Naive thymus-derived CD8-positive, alpha-beta T cell (primary cell): ENCODE measurements around the gene MTMR8. TPM values are rescaled to one million over a fixed set of nuclear protein-coding genes. Genes with fewer than 3 reads are reported as not detected.

Source experiments
- ATAC-seq, 2 donors: fragments of 150-1000 bp; cut with Tn5 transposase in 1 of 2; sonication (Bioruptor Pico), chemical (Tn5 transposase) in 1 of 2; 1 replicate in 1 of 2; 2 replicates in 1 of 2; pipeline ENCODE4 v1.10.0; 2021; ENCODE audit warnings: mild to moderate bottlenecking in 2 of 2, moderate library complexity in 2 of 2
- POLR2A ChIA-PET: fragments of 350-600 bp; sonication (Branson Sonifier 250); formaldehyde crosslinking; loops from one replicate; lab custom pipeline; 2021; ENCODE audit warnings: antibody characterized with exemption; lab: Charles Lee
- DNase-seq, 10 donors: peaks; one replicate each; pipeline versions ENCODE4 v3.0.0 to v3.0.0-alpha.2; 2020 to 2022
- H3K27ac Mint-ChIP-seq, 10 donors: one replicate each; pipeline ENCODE4 v1.8.0; 2020 to 2022; ENCODE audit warnings: mild to moderate bottlenecking in 10 of 10, mixed read lengths in 10 of 10, moderate library complexity in 4 of 10, inconsistent platforms in 1 of 10
- H3K27me3 Mint-ChIP-seq, 5 donors: one replicate each; pipeline ENCODE4 v1.8.0; 2021 to 2022; ENCODE audit warnings: mixed read lengths in 5 of 5
- H3K36me3 Mint-ChIP-seq, 3 donors: one replicate each; pipeline ENCODE4 v1.8.0; 2020 to 2022; ENCODE audit warnings: mixed read lengths in 3 of 3, mild to moderate bottlenecking in 2 of 3, inconsistent platforms in 1 of 3
- H3K4me1 Mint-ChIP-seq, 4 donors: one replicate each; pipeline ENCODE4 v1.8.0; 2021 to 2022; ENCODE audit warnings: mixed read lengths in 4 of 4
- H3K4me3 Mint-ChIP-seq, 10 donors: one replicate each; pipeline ENCODE4 v1.8.0; 2020 to 2022; ENCODE audit warnings: mild to moderate bottlenecking in 10 of 10, mixed read lengths in 10 of 10, moderate library complexity in 6 of 10, inconsistent platforms in 1 of 10
- H3K9me3 Mint-ChIP-seq, 9 donors: one replicate each; pipeline ENCODE4 v1.8.0; 2020 to 2022; ENCODE audit warnings: mixed read lengths in 9 of 9, mild to moderate bottlenecking in 3 of 9, inconsistent platforms in 1 of 9, moderate library complexity in 1 of 9
- polyA plus RNA-seq, 3 donors: library from polyadenylated mRNA; unstranded; fragments of 300-500 nt; fragmentation: Illumina TruSeq; gene quantifications; one replicate each; pipeline ENCODE4 v1.2.3, GENCODE V29; 2021
- total RNA-seq, 8 experiments: library from RNA in 2 of 8; stranded (reverse) in 2 of 8; gene quantifications; one replicate each; pipeline ENCODE4 v1.2.3 and lab custom pipeline; 2021 to 2026

Gene MTMR8
- total and polyA plus RNA-seq, 5 experiments from 2014 or later, result 2.9 to 9.5 (median 3.5) TPM

DNA sequence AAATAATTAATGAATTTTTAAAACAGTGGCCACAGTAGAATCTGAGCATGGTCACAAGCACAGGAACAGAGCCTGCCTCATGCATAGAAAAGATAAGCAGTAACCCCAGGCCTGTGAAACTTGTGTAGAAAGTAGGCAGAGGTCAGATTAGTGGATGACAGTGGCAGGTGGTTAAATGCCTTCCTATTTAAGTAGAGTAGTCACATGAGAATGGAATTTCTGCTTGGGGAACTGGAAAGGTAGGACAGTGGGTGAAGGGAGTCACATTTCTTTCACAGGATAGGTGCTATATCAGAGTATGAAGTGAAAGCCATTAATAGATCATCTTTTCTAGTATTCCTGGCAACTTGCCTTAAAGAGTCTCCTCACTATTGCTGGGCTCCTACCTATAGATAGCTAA lies 130.0 kb downstream of the MTMR8 start:
- no peak for DNase-seq
- no peak overlapping the region for H3K27ac Mint-ChIP-seq
- ATAC-seq, result no peak
- POLR2A ChIA-PET, result no interaction called here
- peaks cover 27 to 66% (median 50%) of the 10 kb centered on the region in 3 donors for H3K36me3 Mint-ChIP-seq
- no peaks in the 10 kb centered on the region for H3K27me3 Mint-ChIP-seq
- H3K4me3 Mint-ChIP-seq, result no peak overlapping the region
- H3K4me1 Mint-ChIP-seq, result no peaks in the 10 kb centered on the region
- peaks cover 0 to 10% (median 0%) of the 10 kb centered on the region in 9 donors for H3K9me3 Mint-ChIP-seq

DNA sequence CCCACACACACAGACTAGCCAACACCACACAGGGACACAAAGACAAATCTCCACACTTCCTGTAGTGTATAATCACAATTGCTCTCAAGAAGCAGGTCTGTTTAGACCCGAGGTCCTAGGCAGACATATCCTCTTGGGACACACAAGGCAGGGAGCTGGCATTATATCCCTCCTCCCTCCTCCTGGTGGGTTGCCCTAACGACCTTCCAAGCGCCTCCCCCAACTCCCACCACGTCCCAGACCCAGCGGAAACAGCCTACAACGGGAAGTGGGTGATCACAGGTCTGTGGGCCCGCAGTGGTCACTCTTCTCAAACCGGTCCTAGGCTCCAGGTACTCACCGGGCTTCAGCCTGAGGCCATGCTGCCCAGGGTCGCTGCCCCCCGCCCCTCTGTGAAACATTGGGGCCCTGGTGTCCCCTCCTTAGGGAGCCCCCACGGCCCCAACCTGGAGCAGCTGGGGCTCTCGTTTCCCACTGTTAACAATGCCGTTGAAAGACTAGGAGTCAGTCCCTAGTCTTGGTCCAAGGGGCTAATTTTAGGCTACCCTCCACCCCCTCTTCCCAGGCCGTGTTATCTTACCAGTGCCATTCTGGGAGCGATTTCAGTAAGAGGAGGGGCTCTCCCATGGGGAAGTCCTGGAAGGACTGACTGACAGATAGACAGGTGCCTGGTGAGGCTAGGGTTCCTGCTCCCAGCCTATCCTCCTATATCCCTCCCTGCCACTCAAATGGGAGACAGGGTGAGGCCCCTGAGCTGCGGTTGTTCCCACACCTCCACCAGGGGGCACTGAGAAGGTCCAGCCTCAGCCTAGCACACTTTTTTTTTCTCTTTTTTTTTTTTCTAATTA lies 164.9 kb downstream of the MTMR8 start, which contains the start of gene ASB12:
TSS of gene ASB12 (minus strand) at position 485 of the 848 bp plus-strand sequence. CDS start 4,957 bp downstream, outside the sequence.
- Mint-ChIP-seq H3K4me1 (no peaks in the 10 kb centered on the region), H3K36me3 (peaks cover 0 to 4% (median 3%) of the 10 kb centered on the region in 3 donors), H3K4me3 (no peak within 1 kb of the TSS), H3K27me3 (no peaks in the 10 kb centered on the region), H3K9me3 (peaks cover 0 to 4% (median 0%) of the 10 kb centered on the region in 9 donors), H3K27ac (no peak within 1 kb of the TSS)
- ATAC-seq (no peak), DNase-seq (no peak)
- POLR2A ChIA-PET, result no interaction called here

DNA sequence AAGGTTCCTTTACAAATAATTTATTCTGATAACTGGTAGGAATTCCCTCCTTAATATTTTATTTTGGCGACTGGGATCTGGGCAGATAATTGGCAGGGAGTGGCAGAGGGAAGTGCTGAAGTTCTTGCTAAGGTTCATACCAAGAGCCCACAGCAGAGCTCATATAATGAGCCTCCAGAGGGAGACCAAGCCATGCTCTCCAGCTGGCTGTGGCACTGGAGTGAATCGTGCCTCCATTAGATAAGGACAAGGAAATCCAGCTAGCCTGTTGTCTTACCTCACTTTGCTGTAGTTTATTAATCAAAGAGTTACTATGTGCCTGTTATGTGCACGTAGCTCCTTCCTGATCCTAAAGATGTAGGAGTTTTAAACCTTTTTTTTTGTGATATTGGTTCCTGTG lies 166.1 kb downstream of the MTMR8 start:
- Mint-ChIP-seq H3K27ac (no peak overlapping the region), H3K9me3 (peaks cover 0 to 4% (median 0%) of the 10 kb centered on the region in 9 donors), H3K4me1 (no peaks in the 10 kb centered on the region), H3K36me3 (peaks cover 0 to 4% (median 3%) of the 10 kb centered on the region in 3 donors), H3K4me3 (no peak overlapping the region), H3K27me3 (no peaks in the 10 kb centered on the region)
- no peak for DNase-seq
- ATAC-seq, result no peak
- POLR2A ChIA-PET, result no interaction called here

Other genes with a start within 250 kb of the MTMR8 start
- gene AMER1, start 189.7 kb downstream of the MTMR8 start, total RNA-seq, result 1 to 10 TPM; 6.4 to 6.5 TPM
- gene AMER1, start 189.7 kb downstream of the MTMR8 start, polyA plus RNA-seq, result under 1 TPM in 2 of 3 donors, not detected in 1; 0.02 to 0.21 TPM
- gene ASB12, start 164.8 kb downstream of the MTMR8 start, total RNA-seq, result under 1 TPM; 0.29 to 0.30 TPM
- gene ASB12, start 164.8 kb downstream of the MTMR8 start, polyA plus RNA-seq, result under 1 TPM; 0.13 to 0.53 (median 0.35) TPM